Bone marrow (tissue), 2 donors: ENCODE results near the gene SLC6A1.
A peak's percentile ranks its signal among the peaks of the same experiment; 100 is the strongest.

Experiments used
- DNase-seq, 2 donors: peaks; one replicate each; lab custom pipeline; 2025; lab: John Stamatoyannopoulos, UW

The SLC6A1 gene

DNA sequence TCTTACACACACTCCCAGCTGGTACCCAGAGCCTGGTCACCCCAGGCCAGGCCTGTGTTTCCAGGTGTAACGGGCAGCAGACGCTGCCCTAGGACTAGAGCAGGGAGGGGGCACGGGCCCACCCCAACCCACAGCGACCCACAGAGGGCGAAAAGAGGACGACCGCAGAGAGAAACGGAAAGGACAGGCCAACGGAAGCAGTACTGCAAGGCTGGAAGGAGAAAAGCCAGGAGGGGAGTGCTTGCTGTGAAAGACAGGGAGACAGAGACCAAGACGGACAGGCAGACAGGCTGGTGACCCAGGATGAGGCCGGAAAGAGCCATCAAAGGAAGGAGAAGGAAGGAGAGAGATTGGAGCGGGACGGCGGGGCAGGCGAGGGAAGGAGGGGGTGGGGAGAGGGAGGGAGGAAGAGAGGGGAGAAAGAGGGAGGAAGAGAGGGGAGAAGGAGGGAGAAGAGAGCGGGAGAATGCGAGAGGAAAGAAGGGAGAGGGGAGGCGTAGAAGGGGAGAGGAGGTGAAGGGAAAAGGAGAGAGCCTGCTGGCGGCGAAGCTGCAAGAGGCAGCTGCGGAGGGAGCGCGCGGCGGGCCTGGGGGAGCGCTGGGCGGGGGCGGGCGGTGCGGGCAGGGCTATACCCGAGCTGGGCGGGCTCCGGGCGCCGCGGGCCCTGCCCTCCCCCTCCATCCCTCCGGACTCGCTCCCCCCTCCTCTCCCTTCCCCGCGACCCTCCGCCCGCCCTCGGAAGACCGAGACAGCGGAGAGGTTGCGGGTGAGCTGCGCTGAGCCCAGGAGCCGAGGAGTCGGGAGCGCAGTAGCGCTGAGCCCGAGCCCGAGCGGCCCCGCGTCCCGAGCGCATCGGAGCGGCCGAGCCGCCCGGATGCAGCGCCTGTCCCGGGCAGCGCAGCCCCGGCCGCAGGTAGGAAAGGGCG is at the start of gene SLC6A1:
SLC6A1 (plus strand) TSS at position 732 of the 926 bp plus-strand sequence. CDS start 24,464 bp downstream, outside the sequence.
- no peak for DNase-seq

DNA sequence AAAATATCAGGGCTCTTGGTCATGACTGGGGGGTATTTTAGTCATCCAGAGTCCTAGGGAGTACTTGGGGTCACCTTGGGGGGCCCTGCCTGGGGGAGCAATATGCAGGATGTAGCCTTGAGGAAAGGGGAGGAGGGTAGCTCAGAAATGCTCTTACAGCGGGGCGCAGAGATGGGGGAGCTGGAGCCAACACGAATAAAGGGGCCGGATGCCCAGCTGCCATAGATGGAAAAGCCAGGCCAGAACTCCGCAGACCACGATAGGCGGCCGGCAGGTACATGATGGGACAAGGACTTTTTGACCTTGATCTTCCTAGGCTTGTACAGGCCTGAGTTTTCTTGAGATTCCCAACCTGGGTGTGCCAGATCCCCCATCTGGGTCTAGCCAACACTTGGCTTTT is 47.7 kb upstream of the SLC6A1 start:
- DNase-seq: no peak

DNA sequence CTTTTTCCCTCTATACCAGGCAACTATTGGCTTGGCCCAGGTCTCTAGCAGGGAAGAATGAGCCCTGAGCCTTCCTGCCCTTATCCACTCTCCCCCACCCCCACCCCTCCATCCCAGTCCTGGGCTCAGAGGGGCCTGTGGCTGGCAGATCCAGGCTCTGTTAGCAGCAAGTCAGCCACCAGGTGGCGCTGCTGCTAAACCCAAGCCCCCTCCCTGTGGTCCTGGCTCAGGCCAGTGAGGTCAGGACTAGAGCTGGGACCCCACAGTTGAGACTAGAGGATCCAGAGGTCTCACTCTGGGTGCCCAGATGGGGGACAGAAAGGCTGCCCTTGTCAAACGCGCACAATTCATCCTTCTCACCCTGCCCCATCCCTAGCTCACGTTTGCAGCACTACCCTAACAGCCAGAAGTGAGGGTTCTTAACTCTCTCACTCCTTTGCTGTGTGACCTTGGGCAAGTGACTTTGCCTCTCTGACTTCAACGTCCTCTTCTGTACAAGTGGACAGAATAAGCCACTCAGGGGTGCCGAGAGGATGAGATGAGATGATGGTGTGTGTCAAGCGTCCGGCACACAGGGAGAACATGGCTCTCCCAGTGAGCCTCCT is 46.8 kb upstream of the SLC6A1 start:
- DNase-seq: peak; percentile 4 to 53

DNA sequence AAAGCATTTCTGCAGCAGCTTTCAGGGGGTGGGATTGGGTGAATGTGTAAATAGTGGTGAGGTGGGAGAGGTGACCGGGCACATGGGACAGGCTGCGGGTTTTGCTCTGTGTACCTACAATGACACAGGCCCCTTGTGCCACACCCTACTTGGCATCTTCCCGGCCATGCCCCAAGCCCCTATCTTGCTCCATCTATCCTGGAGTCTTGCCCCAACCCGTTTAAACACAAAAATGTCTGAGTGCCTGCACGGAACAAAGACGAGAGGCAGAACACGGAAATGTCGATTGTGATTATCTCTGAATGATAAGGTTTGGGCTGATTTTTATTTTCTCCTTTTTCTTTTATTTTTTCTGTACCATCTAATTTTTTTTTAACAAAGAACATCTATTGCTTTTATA is 46.0 kb upstream of the SLC6A1 start:
- DNase-seq: no peak

DNA sequence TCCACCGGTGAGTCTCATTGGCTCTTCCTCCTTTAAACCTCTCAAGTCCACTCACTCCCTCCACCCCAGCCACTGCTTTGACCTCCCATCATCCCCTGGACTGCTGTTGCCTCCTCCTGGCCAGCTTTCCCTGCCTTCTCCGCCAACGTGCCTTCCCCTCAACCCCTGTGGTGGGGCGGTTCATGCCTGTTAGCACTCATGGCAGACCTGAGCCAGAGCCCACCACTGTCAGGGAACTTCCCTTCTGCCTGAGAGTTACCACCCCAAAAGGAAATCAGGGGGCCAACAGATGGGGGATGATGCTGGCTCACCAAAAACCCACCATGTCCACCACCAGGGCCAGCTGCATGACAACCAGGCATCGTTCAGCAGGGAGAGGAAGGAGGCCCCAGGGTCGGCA is 44.2 kb upstream of the SLC6A1 start:
- DNase-seq: no peak

DNA sequence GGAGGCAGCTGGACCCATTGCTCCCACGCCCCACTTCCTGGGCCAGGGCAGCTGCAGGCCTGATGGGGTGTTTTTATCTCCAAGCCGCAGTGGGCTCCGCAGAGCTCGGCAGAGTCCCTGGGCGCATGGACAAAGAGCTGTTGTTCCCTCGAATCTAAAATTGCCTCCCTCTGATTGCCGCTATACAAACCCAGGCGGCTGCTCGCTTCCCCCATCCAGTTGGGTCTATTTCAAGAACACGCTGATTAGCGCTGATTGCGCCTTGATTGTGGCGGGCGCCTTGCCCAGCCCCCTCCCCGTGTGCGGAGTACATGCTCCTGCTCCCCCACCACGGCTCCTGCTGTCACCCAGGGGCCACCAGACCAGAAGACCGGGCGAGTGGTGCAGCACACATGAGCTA is 43.4 kb upstream of the SLC6A1 start:
- no peak for DNase-seq

DNA sequence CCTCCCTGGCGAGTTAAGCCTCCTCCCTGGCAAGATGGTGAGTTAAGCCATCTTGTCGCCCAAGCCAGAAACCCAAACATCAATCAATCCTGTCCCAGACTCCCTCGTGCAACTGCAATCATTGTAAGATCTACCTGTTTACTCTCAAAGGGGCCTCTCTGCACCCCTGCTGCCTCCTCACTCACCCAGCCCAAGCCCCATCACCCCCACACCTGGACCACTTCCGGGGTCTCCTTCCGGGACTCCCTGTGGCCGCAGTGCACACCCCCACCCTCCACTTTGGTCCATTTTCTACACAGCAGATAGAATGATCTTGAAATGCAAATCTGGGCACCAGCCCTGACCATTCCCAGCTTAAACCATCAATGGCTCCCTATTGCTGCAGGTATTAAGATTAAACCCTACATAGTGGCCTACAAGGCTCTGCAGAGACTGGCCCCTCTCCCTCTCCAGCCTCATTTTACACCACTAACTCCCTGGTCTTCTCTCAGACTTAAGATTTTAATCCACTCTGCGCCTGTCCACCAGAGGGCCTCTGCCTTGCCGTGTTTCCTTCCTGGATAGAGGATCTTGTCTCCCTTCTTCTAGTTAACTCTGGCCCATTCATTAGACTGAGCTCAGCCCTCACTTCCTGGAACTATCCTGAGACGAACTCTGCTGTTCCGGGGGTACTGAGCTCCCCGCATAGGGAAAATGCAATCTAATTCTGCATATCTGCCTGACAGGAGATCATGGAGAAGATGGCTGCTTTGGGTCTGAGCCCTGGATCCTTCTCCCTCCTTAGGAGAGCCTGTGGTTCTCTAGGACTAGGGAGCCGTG is 41.9 kb upstream of the SLC6A1 start:
- DNase-seq: no peak

DNA sequence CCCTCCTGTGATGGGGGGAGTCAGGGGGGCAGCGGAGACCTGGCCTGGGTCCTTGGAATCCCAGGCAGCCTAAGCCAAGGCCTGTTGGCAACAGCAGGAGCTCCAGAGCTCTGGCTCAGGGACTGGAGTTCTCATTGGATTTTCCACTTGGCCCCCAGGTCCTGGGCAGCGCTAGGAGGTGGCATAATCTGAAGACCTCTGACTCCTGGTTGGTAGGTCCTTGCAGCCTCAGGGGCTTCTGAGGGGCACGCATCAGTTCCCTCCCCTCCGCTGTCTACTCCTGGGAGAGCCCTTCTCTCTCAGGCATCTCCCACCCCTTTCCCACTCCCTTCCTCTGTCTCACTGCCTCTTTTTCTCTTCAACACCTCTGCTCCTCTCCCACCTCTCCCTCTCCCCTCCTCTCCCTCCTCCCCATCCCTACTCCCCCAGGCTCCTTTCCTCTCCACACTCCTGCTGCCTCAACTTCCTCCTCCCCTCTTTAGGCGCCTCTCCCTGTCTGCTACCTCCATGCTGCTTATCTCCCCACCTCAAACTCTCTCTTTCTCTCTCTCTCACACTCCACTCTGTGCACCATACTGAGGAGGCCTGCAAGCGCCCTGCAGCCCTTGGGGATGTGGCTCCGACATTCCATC is 41.1 kb upstream of the SLC6A1 start:
- DNase-seq: no peak

DNA sequence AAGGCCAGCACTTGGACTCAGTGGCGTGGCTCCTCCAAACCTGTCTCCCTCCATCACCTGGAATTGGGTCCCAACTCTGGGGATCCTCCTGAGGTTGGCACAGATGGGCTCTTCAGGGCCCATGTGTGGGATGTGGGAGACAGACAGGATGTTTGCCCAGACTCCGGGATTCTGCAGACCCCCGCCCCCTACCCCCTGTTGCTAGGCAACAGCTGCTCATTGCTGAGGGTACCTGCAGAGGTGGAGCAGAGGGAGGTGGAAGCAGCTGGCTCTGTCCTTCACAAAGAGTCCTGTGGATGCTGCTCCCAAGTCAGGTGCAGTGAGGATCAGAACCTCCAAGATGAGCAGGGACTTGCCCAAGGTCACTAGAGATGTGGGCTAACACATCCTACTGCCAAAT is 40.0 kb upstream of the SLC6A1 start:
- no peak for DNase-seq

DNA sequence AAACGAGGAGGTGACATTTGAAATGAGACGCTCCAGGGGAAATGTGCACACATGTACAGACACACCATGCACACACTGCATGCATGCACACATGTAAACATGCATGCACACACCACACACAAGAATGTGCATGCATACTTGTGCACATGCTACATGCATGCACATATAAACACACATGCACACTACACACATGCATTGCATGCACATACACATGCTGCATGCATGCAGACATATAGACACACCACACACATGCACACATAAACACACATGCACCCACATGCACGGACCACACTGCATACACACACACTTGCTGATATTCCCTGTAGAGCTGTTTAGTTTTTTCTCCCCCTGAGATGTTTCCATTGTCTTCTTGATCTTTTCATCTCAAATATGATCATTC is 37.8 kb upstream of the SLC6A1 start:
- DNase-seq: no peak

DNA sequence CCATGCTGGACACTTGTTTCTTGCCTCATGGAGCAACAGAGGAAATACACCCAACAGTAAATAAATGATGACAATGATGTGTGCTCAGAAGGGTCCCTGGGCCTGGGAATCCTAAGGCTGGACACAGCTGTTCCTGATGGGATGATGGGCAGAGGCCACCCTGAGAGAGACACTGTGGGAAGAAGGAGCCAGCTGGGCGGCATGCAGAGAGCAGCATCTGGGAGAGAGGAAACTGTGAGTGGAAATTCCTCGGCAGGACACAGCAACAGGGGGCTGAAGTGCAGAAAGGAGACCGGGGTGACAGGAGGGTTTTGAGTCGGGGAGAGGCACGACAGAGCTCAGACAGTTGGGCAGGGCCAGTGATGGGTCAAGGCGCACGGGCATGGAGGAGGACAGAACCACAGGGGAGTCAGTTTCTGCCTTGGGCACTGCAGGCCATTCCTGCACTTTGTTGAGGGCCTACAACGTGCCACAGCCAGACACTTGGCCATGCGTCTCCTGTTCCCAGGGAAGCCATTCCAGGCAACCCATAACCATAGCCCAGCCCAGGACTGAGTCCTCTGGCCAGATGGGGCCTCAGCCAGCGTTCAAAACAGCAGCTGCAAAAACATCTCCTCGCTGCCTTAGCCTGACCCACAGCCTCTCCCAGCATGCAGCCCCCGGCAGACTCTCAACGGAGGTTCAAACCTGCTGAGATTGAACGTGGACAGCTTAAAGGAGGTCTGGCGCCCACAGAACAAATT is 36.7 kb upstream of the SLC6A1 start:
- no peak for DNase-seq

DNA sequence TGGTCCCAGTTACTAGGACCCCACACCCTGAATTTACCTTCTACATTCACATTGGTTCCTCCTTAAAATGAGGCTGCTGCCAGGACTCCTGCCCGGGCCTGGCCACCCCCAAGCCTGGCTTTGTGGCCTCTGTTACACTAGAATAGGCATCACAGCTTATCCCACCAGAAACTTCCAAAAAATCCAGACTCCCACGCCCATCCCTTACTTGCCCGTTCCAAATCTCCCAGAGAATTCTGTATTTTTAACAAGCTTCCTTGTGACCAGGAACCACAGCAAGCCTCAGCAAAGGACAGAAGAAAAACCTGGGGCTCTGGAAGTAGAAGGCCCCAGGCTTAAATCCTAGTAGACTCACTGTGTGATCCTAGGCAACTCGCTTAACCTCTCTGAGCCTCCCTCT is 36.0 kb upstream of the SLC6A1 start:
- no peak for DNase-seq

DNA sequence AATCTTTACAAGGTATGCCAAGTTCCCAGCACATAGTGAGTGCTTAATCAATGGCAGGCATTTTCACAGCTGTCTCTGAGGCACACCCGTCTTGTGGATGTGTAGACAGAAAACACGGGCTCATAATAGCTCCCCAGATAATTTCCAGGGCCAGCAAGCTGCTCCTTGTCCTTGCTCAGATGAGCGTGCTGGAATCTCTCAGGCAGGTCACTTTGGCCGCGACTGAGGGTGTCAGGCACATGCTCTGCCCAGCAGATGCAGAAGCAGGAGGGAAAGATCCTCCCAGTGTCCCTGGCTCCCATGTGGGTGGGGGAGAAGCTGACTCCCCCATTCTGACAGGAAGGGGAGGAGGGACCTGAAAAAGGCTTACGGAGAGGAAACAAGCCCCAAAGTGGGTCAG is 35.6 kb upstream of the SLC6A1 start:
- no peak for DNase-seq

DNA sequence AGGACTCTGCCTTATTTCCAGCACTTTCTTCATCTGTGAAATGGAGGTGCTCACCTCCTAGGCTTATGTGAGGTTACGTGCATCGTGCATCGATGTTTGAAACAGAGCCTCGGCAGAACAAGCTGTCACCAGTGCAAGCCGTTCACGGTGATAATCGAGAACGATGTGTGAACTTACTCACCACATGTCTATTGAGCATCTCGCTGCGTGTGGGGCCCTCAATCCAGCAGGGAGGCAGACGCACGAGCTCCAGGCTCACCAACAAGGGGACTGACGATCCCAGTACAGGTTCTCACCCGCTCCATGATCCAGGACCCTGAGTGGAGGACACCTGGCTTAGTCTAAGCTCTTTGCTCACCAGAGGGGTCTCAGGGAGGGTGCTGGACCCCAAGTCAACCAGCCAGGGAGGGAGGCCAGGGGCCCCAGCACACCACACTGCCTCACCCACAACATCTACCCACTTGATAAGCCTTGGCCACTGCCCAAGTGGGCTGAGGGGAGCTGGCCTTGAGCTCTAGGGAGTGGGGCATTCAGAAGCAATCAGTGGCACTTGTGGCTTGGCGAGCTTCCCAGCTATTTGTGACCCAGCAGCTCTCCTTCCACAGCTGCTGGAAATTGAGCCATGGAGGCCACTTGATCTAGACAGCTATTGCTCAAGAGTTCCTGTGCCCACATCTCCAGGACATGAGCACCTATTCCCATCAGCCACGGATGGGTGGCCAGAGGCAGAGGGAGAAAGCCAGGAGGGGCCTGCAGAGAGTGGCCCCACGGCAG is 34.4 kb upstream of the SLC6A1 start:
- DNase-seq: no peak

DNA sequence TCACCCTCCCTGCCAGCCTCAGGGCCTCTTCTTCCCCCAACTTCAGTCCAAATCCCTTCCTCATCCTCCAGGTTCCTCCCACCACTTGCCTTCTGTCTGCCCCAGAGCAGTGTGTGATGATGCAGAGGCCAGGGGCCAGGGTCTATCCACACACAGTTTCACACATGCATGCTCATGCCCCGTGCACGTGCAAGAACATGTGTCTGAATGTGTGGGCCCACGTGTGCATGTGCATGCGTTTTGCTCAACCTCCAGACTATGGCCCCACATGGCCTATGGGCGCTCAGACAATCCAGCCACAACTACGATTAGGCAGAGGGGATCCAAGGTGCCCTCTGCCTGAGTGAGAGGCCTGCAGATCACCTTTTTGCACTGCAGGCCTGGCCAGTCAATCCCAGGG is 32.3 kb upstream of the SLC6A1 start:
- no peak for DNase-seq

DNA sequence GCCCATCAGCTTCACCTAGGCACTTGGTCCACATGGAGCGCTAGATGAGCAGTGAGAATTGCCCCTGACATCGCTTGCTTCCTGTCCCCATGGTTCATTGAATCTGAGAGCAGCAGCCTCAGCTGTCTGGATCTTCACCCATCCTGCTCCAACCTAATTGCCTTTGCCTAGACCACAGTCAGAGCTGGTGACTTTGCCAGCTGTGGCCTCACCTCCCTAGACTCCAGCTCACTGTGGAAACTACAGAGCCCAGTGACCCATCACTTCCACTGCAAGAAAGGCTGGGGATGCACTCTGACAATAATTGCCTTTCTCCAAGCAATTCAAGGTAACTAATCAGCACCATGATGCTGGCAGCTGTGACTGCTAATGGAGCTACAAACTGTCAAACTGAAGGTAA is 30.6 kb upstream of the SLC6A1 start:
- DNase-seq: no peak

DNA sequence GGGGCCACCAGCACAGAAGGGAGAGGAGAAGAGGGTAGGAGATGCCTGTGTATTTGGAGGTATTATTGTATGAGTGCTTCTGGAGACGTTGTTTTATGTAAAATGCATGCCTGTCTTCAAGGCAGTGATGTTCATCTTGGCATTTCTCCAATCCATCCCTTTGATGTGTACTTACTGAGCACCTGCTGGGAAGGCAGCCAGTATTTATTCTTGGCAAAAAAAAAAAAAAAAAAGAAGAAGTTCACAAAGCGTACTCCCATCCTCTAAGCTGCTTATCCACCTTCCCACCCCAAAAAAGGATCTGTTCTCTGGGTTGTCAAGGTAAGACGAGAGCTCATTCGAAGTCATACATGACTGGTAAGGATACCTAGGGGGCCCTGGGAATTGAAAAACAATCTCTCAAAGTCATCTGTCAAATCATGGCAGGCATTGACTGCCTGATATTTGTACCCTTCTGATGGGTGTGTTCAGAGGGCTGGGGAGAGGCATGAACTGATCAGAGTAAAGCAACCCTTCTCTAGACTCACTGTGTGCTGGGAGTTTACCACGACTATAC is 30.0 kb upstream of the SLC6A1 start:
- DNase-seq: no peak

DNA sequence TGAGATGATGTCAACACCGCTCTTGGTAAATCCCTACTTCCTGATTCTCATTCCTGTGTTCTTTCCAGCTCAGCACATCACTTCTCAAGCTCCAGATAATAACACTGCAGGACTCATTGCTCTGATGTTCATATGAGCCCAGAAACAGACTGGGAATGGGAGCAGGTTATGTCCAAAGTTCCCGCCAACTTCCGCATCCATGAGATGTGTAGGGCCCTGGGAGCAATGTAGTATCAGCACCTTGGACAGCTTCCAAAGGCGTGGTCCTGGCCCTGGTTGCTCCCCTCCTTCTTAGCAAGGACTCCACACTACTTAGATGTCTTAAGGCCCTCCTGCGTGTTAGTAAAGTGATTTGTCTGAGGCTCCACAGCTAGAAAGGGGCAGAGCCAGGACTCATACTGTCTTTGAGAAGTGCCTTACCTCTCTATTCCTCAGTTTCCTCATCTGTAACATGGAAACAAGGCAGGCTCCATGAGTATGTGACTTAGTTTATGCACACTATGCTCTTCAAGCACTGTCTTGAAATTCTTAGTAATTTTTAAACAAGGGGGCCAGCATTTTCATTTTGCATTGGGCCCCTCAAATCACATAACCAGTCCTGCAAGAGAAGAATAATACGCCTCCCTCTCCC is 27.9 kb upstream of the SLC6A1 start:
- no peak for DNase-seq

DNA sequence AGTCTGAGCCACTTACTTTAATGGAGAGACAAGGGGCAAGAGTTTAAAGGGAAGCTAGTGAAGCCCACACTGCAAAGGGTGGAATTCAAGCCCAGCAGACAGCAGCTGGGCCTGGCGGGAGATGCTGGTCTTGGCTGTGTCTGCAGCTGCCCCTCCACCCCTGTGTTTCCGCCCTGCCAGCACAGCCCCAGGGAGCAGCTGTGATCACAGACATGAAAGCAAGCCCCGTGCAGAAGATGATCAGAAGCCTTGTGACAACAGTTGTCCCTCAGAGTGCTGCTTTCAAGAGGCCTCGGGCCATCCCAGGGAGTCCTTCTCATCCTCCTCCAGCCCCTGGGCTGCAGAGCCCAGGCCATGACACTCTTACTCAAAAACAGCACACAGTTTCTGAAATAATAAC is 24.1 kb upstream of the SLC6A1 start:
- DNase-seq: no peak
